Cardiac muscle cell (in vitro differentiated cells and primary cell): ENCODE data around the gene EHMT1. TPM values are rescaled to one million over a fixed set of nuclear protein-coding genes. Genes with fewer than 3 reads are reported as not detected.

Experiments
- DNase-seq, 2 donors: peaks; one replicate each; pipeline versions ENCODE4 v3.0.0 to v3.0.0-alpha.2; 2010 to 2017; ENCODE audit warnings: low read depth in 1 of 2, low spot score in 1 of 2
- H3K27ac ChIP-seq: fragments of 200-600 bp; sonication (generic); 2 replicates; pipeline ENCODE4 v1.5.1; 2016
- H3K27me3 ChIP-seq: fragments of 200-600 bp; sonication (generic); 2 replicates; pipeline ENCODE4 v1.6.0; 2016; ENCODE audit warnings: control low read depth
- H3K36me3 ChIP-seq: fragments of 200-600 bp; sonication (generic); 2 replicates; pipeline ENCODE4 v1.5.1; 2016; ENCODE audit warnings: control low read depth
- H3K4me1 ChIP-seq: fragments of 200-600 bp; sonication (generic); 2 replicates; pipeline ENCODE4 v1.8.1; 2017; ENCODE audit warnings: low read depth, mild to moderate bottlenecking, mixed run types
- H3K4me3 ChIP-seq: fragments of 200-600 bp; sonication (generic); 2 replicates; pipeline ENCODE4 v1.5.1; 2016; ENCODE audit warnings: mild to moderate bottlenecking
- H3K9me3 ChIP-seq: fragments of 200-600 bp; sonication (generic); 2 replicates; pipeline ENCODE4 v1.5.1; 2017; ENCODE audit warnings: low read depth, mild to moderate bottlenecking, control low read depth
- CTCF ChIP-seq: IDR thresholded peaks from 2 replicates; pipeline ENCODE4 v1.5.1; 2012; ENCODE audit warnings: low read depth, mild to moderate bottlenecking, low read length
- polyA plus RNA-seq: library from polyadenylated mRNA; unstranded; fragments of >200 nt; fragmentation: Nextera tagmentation; extraction: Ambion mirVana; gene quantifications from 2 replicates; pipeline ENCODE4 v1.2.1, GENCODE V29; 2016
- total RNA-seq: library from RNA; depleted of rRNA; stranded (reverse); fragments of >200 nt; gene quantifications from 2 replicates; pipeline ENCODE4 v1.2.3, GENCODE V29; 2016

The EHMT1 gene
- total and polyA plus RNA-seq, 2 experiments from 2014 or later: 55.5 to 93.8 TPM

GRCh38 chr9:137798142-137798541, 179.3 kb downstream of the EHMT1 start:
- TF ChIP-seq CTCF: no peak
- no peak for DNase-seq
- H3K4me3 ChIP-seq: no peak overlapping the region
- H3K36me3 ChIP-seq: peaks cover 39% of the 10 kb centered on the region
- H3K27me3 ChIP-seq: no peaks in the 10 kb centered on the region
- H3K27ac ChIP-seq: no peak overlapping the region
- no peaks in the 10 kb centered on the region for H3K4me1 ChIP-seq
- no peaks in the 10 kb centered on the region for H3K9me3 ChIP-seq

DNA sequence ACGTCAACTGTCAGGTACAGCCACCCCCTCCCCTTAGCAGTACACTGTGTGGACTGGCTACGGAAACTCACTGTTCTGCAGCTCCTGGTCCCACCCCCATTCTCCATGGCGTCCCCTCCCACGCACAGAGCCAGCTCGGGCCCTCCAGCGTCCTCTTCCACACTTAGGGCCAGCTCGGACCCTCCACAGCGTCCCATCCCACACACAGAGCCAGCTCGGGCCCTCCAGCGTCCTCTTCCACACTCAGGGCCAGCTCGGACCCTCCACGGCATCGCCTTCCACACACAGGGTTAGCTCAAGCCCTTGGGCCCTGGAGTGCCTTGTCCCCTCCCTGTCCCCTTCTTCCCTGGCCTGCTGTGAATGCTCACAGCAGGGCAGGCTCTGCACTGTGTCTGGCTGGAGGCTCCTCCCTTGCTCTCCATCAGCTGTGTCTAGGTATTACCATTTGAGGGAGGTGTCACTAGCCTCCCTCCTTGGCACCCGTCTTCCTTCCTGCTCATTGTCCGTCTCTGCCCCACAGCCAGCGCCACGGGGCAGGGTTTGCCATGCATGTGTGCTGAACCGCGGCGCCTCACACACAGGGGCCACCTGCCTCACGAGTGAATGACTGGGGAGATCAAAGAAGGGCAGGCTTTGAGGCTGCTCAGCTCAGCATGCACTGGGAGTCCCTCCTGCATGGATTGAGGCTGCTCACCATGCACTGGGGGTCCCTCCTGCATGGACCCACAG, 180.3 kb downstream of the EHMT1 start:
- TF ChIP-seq CTCF: no peak
- peaks cover 32% of the 10 kb centered on the region for H3K36me3 ChIP-seq
- no peak for DNase-seq

DNA sequence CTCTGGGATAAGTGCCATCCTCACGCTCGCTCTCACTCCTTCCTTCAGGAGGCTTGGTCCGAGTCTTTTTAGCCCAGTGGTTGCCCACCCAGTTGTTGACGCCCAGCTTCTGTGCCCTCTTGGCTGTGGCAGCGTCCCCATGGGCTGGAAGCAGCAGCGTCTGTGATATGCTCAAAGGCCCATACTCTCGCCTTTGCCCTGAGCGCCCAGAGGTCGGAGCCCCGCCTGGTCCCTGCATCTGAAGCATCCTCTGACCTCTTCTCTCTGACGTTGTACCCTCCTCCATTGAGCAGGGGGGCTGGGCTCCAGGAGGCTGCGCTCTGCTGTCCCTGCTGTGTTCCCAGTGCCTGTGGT, 180.8 kb downstream of the EHMT1 start:
- Histone ChIP-seq H3K4me1 (no peaks in the 10 kb centered on the region), H3K4me3 (no peak overlapping the region), H3K9me3 (no peaks in the 10 kb centered on the region), H3K27ac (no peak overlapping the region), H3K27me3 (no peaks in the 10 kb centered on the region), H3K36me3 (peaks cover 30% of the 10 kb centered on the region)
- DNase-seq: no peak
- no peak for TF ChIP-seq CTCF

More for the DNA sequence above, 180.3 kb downstream of the EHMT1 start:
- H3K27ac ChIP-seq: no peak overlapping the region
- H3K27me3 ChIP-seq: no peaks in the 10 kb centered on the region
- H3K9me3 ChIP-seq: no peaks in the 10 kb centered on the region
- H3K4me1 ChIP-seq: no peaks in the 10 kb centered on the region
- H3K4me3 ChIP-seq: no peak overlapping the region

GRCh38 chr9:137800196-137801022, 181.6 kb downstream of the EHMT1 start:
- H3K27me3 ChIP-seq: no peaks in the 10 kb centered on the region
- H3K36me3 ChIP-seq: peaks cover 25% of the 10 kb centered on the region
- no peak overlapping the region for H3K4me3 ChIP-seq
- no peaks in the 10 kb centered on the region for H3K9me3 ChIP-seq
- H3K4me1 ChIP-seq: no peaks in the 10 kb centered on the region
- DNase-seq: no peak
- TF ChIP-seq CTCF: no peak
- no peak overlapping the region for H3K27ac ChIP-seq

DNA sequence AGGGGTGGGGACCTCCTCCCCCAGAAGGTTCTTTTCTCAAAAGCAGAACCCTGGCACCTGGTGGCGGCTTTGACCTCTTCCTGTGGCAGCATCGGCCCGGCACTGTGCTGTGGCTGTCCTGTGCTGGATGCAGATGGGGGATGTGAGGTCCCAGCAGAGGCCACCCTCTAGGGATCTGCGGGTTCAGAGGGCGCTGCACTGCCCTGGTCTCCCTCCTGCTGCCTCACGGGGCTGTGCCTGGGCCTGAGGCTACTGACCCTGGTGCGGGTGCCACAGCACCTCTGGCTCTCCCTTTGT, 182.2 kb downstream of the EHMT1 start:
- Histone ChIP-seq H3K36me3 (peaks cover 22% of the 10 kb centered on the region), H3K27me3 (no peaks in the 10 kb centered on the region), H3K4me3 (no peak overlapping the region), H3K4me1 (no peaks in the 10 kb centered on the region), H3K27ac (no peak overlapping the region), H3K9me3 (no peaks in the 10 kb centered on the region)
- no peak for DNase-seq
- TF ChIP-seq CTCF: no peak
